HepG2 (cell line): ENCODE data around the gene ZNF33B. TPM values are rescaled to one million over a fixed set of nuclear protein-coding genes. Genes with fewer than 3 reads are reported as not detected.

Experiments
- ATAC-seq: fragments of 200-7000 bp; cut with Tn5 transposase; 3 replicates; pipeline ENCODE4 v1.9.1; 2020; ENCODE audit warnings: mild to moderate bottlenecking, moderate library complexity
- BruUV-seq: library from RNA; stranded (reverse); fragments of 400-500 nt; replicated peaks from 2 replicates; lab custom pipeline; 2021; lab: Mats Ljungman, UMichigan
- CTCF ChIA-PET: fragments of 300-600 bp; formaldehyde crosslinking; extraction: SDS; loops from one replicate; lab custom pipeline; 2021; ENCODE audit warnings: low total read pairs, inconsistent platforms, low intra/inter-chr PET ratio; lab: Yijun Ruan, JAX
- POLR2A ChIA-PET: fragments of 350-600 bp; sonication (Branson Sonifier 250); formaldehyde crosslinking; loops from one replicate; lab custom pipeline; 2020; ENCODE audit warnings: antibody characterized with exemption, inconsistent platforms; lab: Yijun Ruan, JAX
- DNase-seq: peaks from one replicate; pipeline ENCODE4 v3.0.0-alpha.2; 2015; ENCODE audit warnings: low spot score
- FAIRE-seq: peaks from 3 replicates; lab custom pipeline; 2011; peaks lifted over from hg19 to GRCh38; lab: Jason Lieb, UNC
- H2AFZ ChIP-seq: one replicate; pipeline ENCODE4 v1.6.1; 2011; ENCODE audit warnings: low read length, inconsistent platforms
- H3K27ac ChIP-seq: fragments of 300-600 bp; 3 replicates; pipeline ENCODE4 v1.8.0; 2011; ENCODE audit warnings: mixed run types, mild to moderate bottlenecking, mixed read lengths, low read length, inconsistent platforms; ENCODE audit not compliant: insufficient read depth; ENCODE audit errors: extremely low read length
- H3K27me3 ChIP-seq, 2 experiments: fragments of 200-600 bp in 1 of 2; 2 replicates in 1 of 2; 3 replicates in 1 of 2; pipeline versions ENCODE4 v1.6.0 to v1.8.0; 2011; ENCODE audit warnings: low read length in 2 of 2, mild to moderate bottlenecking in 2 of 2, moderate library complexity in 2 of 2, inconsistent platforms in 1 of 2; ENCODE audit not compliant: insufficient read depth in 2 of 2, control insufficient read depth in 1 of 2
- H3K36me3 ChIP-seq, 2 experiments: fragments of 200-600 bp in 1 of 2; replicated peaks in 1 of 2; 2 replicates in 1 of 2; 3 replicates in 1 of 2; pipeline versions ENCODE4 v1.5.1 to v1.8.0; 2011; ENCODE audit warnings: low read length in 2 of 2, inconsistent platforms in 1 of 2; ENCODE audit not compliant: insufficient read depth in 2 of 2, control insufficient read depth in 1 of 2
- H3K4me1 ChIP-seq: 2 replicates; pipeline ENCODE4 v1.5.1; 2012; ENCODE audit warnings: low read length, inconsistent platforms; ENCODE audit not compliant: insufficient read depth
- H3K4me2 ChIP-seq: 2 replicates; pipeline ENCODE4 v1.6.0; 2011; ENCODE audit warnings: low read depth, low read length, inconsistent platforms
- H3K4me3 ChIP-seq, 3 experiments: fragments of 200-600 bp in 1 of 3; sonication (generic), shearing (Covaris generic) in 1 of 3; replicated peaks in 1 of 3; 2 replicates each; pipeline ENCODE4 v1.5.1; 2011 to 2016; ENCODE audit warnings: low read length in 3 of 3, inconsistent platforms in 2 of 3, low read depth in 2 of 3, mild to moderate bottlenecking in 2 of 3, control low read depth in 1 of 3, mixed read lengths in 1 of 3; ENCODE audit not compliant: insufficient read depth in 1 of 3
- H3K79me2 ChIP-seq: one replicate; pipeline ENCODE4 v1.6.1; 2011; ENCODE audit warnings: low read length, inconsistent platforms; ENCODE audit not compliant: insufficient read depth
- H3K9ac ChIP-seq: 2 replicates; pipeline ENCODE4 v1.6.0; 2011; ENCODE audit warnings: mild to moderate bottlenecking, low read depth, low read length, inconsistent platforms; ENCODE audit not compliant: insufficient read depth
- H3K9me3 ChIP-seq: 2 replicates; pipeline ENCODE4 v1.5.1; 2012; ENCODE audit warnings: mild to moderate bottlenecking, low read length
- H4K20me1 ChIP-seq: 2 replicates; pipeline ENCODE4 v1.6.0; 2011; ENCODE audit warnings: inconsistent platforms, mild to moderate bottlenecking, low read length, moderate library complexity; ENCODE audit not compliant: insufficient read depth
- CENPT ChIP-seq: sonication (generic); formaldehyde crosslinking; IDR thresholded peaks from 2 replicates; pipeline ENCODE4 v1.8.0; 2022; ENCODE audit warnings: low read depth, mild to moderate bottlenecking, moderate library complexity, missing genetic modification reagents
- FOXO4 ChIP-seq: sonication (generic); formaldehyde crosslinking; conservative IDR thresholded peaks from 2 replicates; pipeline ENCODE4 v1.8.1; 2023; ENCODE audit warnings: missing genetic modification reagents
- HNF4A ChIP-seq: sonication (generic); formaldehyde crosslinking; IDR thresholded peaks from 2 replicates; pipeline ENCODE4 v1.4.0; 2020; ENCODE audit warnings: missing genetic modification reagents
- HNF4G ChIP-seq, 2 experiments: sonication (generic) in 1 of 2; formaldehyde crosslinking in 1 of 2; IDR thresholded peaks; 2 replicates each; pipeline versions ENCODE4 v1.4.0 to v1.6.1; 2011 to 2020; ENCODE audit warnings: borderline replicate concordance in 2 of 2, low read depth in 2 of 2, mild to moderate bottlenecking in 2 of 2, low read length in 1 of 2, missing genetic modification reagents in 1 of 2, moderate library complexity in 1 of 2
- IRX3 ChIP-seq: sonication (generic); formaldehyde crosslinking; IDR thresholded peaks from 2 replicates; pipeline ENCODE4 v1.8.1; 2023; ENCODE audit warnings: mild to moderate bottlenecking, low read depth, missing genetic modification reagents, borderline replicate concordance
- ZNF281 ChIP-seq: sonication (generic); formaldehyde crosslinking; IDR thresholded peaks from 2 replicates; pipeline ENCODE4 v1.4.0; 2020; ENCODE audit warnings: missing genetic modification reagents, borderline replicate concordance
- ZNF746 ChIP-seq: sonication (generic); formaldehyde crosslinking; IDR thresholded peaks from 2 replicates; pipeline ENCODE4 v1.8.0; 2022; ENCODE audit warnings: mild to moderate bottlenecking, missing genetic modification reagents
- ZNF770 ChIP-seq: sonication (generic); formaldehyde crosslinking; IDR thresholded peaks from 2 replicates; pipeline ENCODE4 v1.5.0; 2020; ENCODE audit warnings: mild to moderate bottlenecking, missing genetic modification reagents
- WGBS: methylation state at CpG from one replicate; pipeline ENCODE4 v1.1.6; 2017; ENCODE audit warnings: low lambda C conversion rate; 5-methylcytosine and 5-hydroxymethylcytosine counted together
- in situ Hi-C: cut with HindIII; loops from 2 replicates; pipeline ENCODE4 v1.10.0; 2017; ENCODE audit warnings: low pct_unique_long_range_greater_than_20kb; ENCODE audit not compliant: extremely low pct_ligation_motif_present
- intact Hi-C: fragments of 100-400 bp; cut with micrococcal nuclease; formaldehyde crosslinking; loops from one replicate; pipeline ENCODE4 v1.10.0; 2022; ENCODE audit not compliant: unreplicated experiment
- polyA plus RNA-seq, 8 experiments: library from polyadenylated mRNA; depleted of rRNA in 3 of 8; stranded (reverse) in 7 of 8; unstranded in 1 of 8; fragments of >200 nt; fragmentation: Illumina TruSeq in 4 of 8; extraction: Trizol in 4 of 8; gene quantifications; 2 replicates each; pipeline versions ENCODE4 v1.2.1 to v1.2.3, GENCODE V29; 2011 to 2016; ENCODE audit warnings: low read depth in 4 of 8, missing spikeins in 1 of 8, mixed read lengths in 1 of 8; ENCODE audit not compliant: insufficient read depth in 1 of 8
- total RNA-seq, 5 experiments: library from RNA; depleted of rRNA; stranded (reverse); fragments of >200 nt; fragmentation: Illumina TruSeq; extraction: Trizol; gene quantifications; 2 replicates each; pipeline ENCODE4 v1.2.3, GENCODE V29; 2016; ENCODE audit warnings: low read depth in 1 of 5
- TF ChIP-seq, protein P1 (sequence below), 2 experiments: sonication (generic) in 1 of 2; formaldehyde crosslinking in 1 of 2; IDR thresholded peaks; 2 replicates each; pipeline versions ENCODE4 v1.4.0 to v1.6.1; 2016 to 2020; ENCODE audit warnings: borderline replicate concordance in 1 of 2, low read depth in 1 of 2, mild to moderate bottlenecking in 1 of 2, missing genetic modification reagents in 1 of 2

The ZNF33B gene
- total and polyA plus RNA-seq, 2 of the 13 experiments (the other 11 are each of a cell fraction or from before 2014, with no cell fraction given): 18.4 to 23.5 TPM

GRCh38 chr10:42652858-42653257, 14.5 kb upstream of the ZNF33B start:
- peak; percentile 31; the same call in 1 of the 2 replicates for TF ChIP-seq HNF4A (CRISPR knock-in tag)
- no peak for TF ChIP-seq CENPT (CRISPR knock-in tag)
- no peak for TF ChIP-seq ZNF770 (CRISPR knock-in tag)
- no peak for TF ChIP-seq ZNF746 (CRISPR knock-in tag)
- TF ChIP-seq HNF4G (IDR thresholded peaks at IDR 0.05; ENCODE audit: borderline replicate concordance, low read depth, low read length): 0 out of 2 replicates have a peak, but pooled peaks have one; percentile 15
- TF ChIP-seq HNF4G (CRISPR knock-in tag; IDR thresholded peaks at IDR 0.05; ENCODE audit: borderline replicate concordance, low read depth): no peak
- no peak for TF ChIP-seq FOXO4
- no peak for TF ChIP-seq IRX3 (CRISPR knock-in tag)
- TF ChIP-seq, protein P1, sequence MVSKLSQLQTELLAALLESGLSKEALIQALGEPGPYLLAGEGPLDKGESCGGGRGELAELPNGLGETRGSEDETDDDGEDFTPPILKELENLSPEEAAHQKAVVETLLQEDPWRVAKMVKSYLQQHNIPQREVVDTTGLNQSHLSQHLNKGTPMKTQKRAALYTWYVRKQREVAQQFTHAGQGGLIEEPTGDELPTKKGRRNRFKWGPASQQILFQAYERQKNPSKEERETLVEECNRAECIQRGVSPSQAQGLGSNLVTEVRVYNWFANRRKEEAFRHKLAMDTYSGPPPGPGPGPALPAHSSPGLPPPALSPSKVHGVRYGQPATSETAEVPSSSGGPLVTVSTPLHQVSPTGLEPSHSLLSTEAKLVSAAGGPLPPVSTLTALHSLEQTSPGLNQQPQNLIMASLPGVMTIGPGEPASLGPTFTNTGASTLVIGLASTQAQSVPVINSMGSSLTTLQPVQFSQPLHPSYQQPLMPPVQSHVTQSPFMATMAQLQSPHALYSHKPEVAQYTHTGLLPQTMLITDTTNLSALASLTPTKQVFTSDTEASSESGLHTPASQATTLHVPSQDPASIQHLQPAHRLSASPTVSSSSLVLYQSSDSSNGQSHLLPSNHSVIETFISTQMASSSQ (IDR thresholded peaks at IDR 0.05; ENCODE audit: low read depth): peak; percentile 40; the same call in 1 of the 2 replicates
- TF ChIP-seq, protein P1 (CRISPR knock-in tag; IDR thresholded peaks at IDR 0.05; ENCODE audit: borderline replicate concordance): no peak
- no peak for TF ChIP-seq ZNF281 (CRISPR knock-in tag)
- in situ Hi-C loops (no loop called here), intact Hi-C loops (no loop called here)
- BruUV-seq: no TSS peak
- H3K9ac ChIP-seq: no peak overlapping the region
- no peaks in the 10 kb centered on the region for H3K36me3 ChIP-seq
- H3K27ac ChIP-seq: no peak overlapping the region
- FAIRE-seq: no peak
- H2AFZ ChIP-seq: no peak overlapping the region
- no peaks in the 10 kb centered on the region for H4K20me1 ChIP-seq
- H3K4me3 ChIP-seq: no peak overlapping the region
- CTCF ChIA-PET: no interaction called here
- H3K9me3 ChIP-seq: no peaks in the 10 kb centered on the region
- H3K4me2 ChIP-seq: peak overlapping the region; percentile 33
- peaks cover 27% of the 10 kb centered on the region for H3K4me1 ChIP-seq
- H3K79me2 ChIP-seq: no peaks in the 10 kb centered on the region
- peak; percentile 73 for ATAC-seq
- no peak for DNase-seq
- 0% methylated on average over 2 of the region's 2 CpGs for WGBS
- POLR2A ChIA-PET: no interaction called here
- H3K27me3 ChIP-seq: 0 out of 5 replicates have a peak, but pooled peaks cover 0 to under 1% of the 10 kb centered on the region in 2 experiments
